H1 (cell line): ENCODE results near the gene PLXDC2.

Experiments
- CTCF ChIP-seq, 3 experiments: IDR thresholded peaks; 1 replicate in 2 of 3; 2 replicates in 1 of 3; pipeline versions ENCODE4 v1.5.1 to v1.6.1; 2011; ENCODE audit warnings: low read length in 3 of 3, mild to moderate bottlenecking in 3 of 3, inconsistent platforms in 2 of 3, low read depth in 1 of 3, moderate library complexity in 1 of 3; ENCODE audit not compliant: insufficient read depth in 1 of 3; ENCODE audit errors: control extremely low read depth in 1 of 3
- JUN ChIP-seq: IDR thresholded peaks from 2 replicates; pipeline ENCODE4 v1.6.1; 2011; ENCODE audit warnings: low read depth, mild to moderate bottlenecking, improper control_type of control experiment, low read length
- KDM4A ChIP-seq: IDR thresholded peaks from one replicate; pipeline ENCODE4 v1.7.1; 2012; ENCODE audit warnings: low read depth, mild to moderate bottlenecking, moderate library complexity, low read length, inconsistent platforms; ENCODE audit not compliant: severe bottlenecking
- POLR2A ChIP-seq, 2 experiments: IDR thresholded peaks; 1 replicate in 1 of 2; 2 replicates in 1 of 2; pipeline ENCODE4 v1.6.1; 2011; ENCODE audit warnings: low read depth in 2 of 2, low read length in 2 of 2, mild to moderate bottlenecking in 2 of 2; ENCODE audit errors: control extremely low read depth in 1 of 2
- RAD21 ChIP-seq, 2 experiments: IDR thresholded peaks in 1 of 2; conservative IDR thresholded peaks in 1 of 2; 2 replicates each; pipeline ENCODE4 v1.6.1; 2011; ENCODE audit warnings: low read depth in 2 of 2, low read length in 2 of 2, improper control_type of control experiment in 1 of 2, inconsistent platforms in 1 of 2, mild to moderate bottlenecking in 1 of 2, moderate library complexity in 1 of 2
- RBBP5 ChIP-seq: IDR thresholded peaks from 2 replicates; pipeline ENCODE4 v1.7.1; 2012; ENCODE audit warnings: low read depth, mild to moderate bottlenecking, inconsistent platforms, low read length, moderate library complexity, borderline replicate concordance

- TF ChIP-seq CTCF (IDR thresholded peaks at IDR 0.05; ENCODE audit: control extremely low read depth in 1 of 3, insufficient read depth in 1 of 3, low read depth in 1 of 3, low read length in 3 of 3) (no peak), RAD21 (IDR thresholded peaks at IDR 0.05 in 1 of 2, conservative IDR thresholded peaks at IDR 0.05 in 1 of 2; ENCODE audit: low read depth in 2 of 2, low read length in 2 of 2) (no peak), POLR2A (IDR thresholded peaks at IDR 0.05; ENCODE audit: control extremely low read depth in 1 of 2, low read depth in 2 of 2, low read length in 2 of 2) (no peak), JUN (no peak), RBBP5 (no peak), KDM4A (no peak)
Measured at GRCh38 chr10:19952224-19953010, 136.2 kb downstream of the PLXDC2 start.
